Ovary (tissue), 9 donors: Measurements from ENCODE around the gene ISCU. TPM values are rescaled to one million over a fixed set of nuclear protein-coding genes. Genes with fewer than 3 reads are reported as not detected.

ENCODE experiments used
- DNase-seq, 5 donors: peaks; one replicate each; pipeline ENCODE4 v3.0.0-alpha.2; 2019 to 2020
- H3K27ac ChIP-seq, 2 donors: fragments of 200-600 bp; one replicate each; pipeline versions ENCODE4 v1.5.1 to v1.8.0; 2019 to 2022
- H3K27me3 ChIP-seq: fragments of 200-600 bp; one replicate; pipeline ENCODE4 v1.8.0; 2022
- H3K36me3 ChIP-seq: fragments of 200-600 bp; sonication (generic); one replicate; pipeline ENCODE4 v1.5.1; 2019
- H3K4me1 ChIP-seq: one replicate; pipeline ENCODE4 v1.8.1; 2013; ENCODE audit warnings: mild to moderate bottlenecking, moderate library complexity; ENCODE audit not compliant: insufficient read depth
- H3K4me3 ChIP-seq: fragments of 200-600 bp; sonication (generic); one replicate; pipeline ENCODE4 v1.5.1; 2017
- H3K9me3 ChIP-seq, 2 donors: fragments of 200-600 bp in 1 of 2; sonication (generic) in 1 of 2; one replicate each; pipeline versions ENCODE4 v1.5.1 to v1.8.1; 2013 to 2019; ENCODE audit warnings: mild to moderate bottlenecking in 1 of 2, moderate library complexity in 1 of 2
- EP300 ChIP-seq: sonication (generic); formaldehyde crosslinking; IDR thresholded peaks from one replicate; pipeline ENCODE4 v1.6.1; 2017; ENCODE audit warnings: antibody characterized with exemption
- POLR2A ChIP-seq: fragments of 450-650 bp; IDR thresholded peaks from one replicate; pipeline ENCODE4 v1.6.1; 2017; ENCODE audit warnings: antibody characterized with exemption, mild to moderate bottlenecking, moderate library complexity
- WGBS, 3 donors: extraction: QIAGEN DNeasy Blood & Tissue Kit in 1 of 3; methylation state at CpG; one replicate each; pipeline versions ENCODE4 v1.1.5 to v1.1.7; 2013 to 2017; 5-methylcytosine and 5-hydroxymethylcytosine counted together
- intact Hi-C, 4 donors: fragments of 100-400 bp; cut with DNase I; formaldehyde crosslinking; loops; one replicate each; pipeline versions ENCODE4 v1.11.0 to v1.15.1; 2022 to 2023
- polyA plus RNA-seq, 2 donors: library from polyadenylated mRNA; stranded (reverse); fragments of 200-250 nt in 1 of 2; fragments of 350-450 nt in 1 of 2; fragmentation: Illumina TruSeq in 1 of 2; extraction: RNeasy Lipid Tissue Mini Kit (QIAGEN cat#74804) in 1 of 2; gene quantifications; one replicate each; pipeline ENCODE4 v1.2.3, GENCODE V29; 2013 to 2014
- total RNA-seq, 7 donors: library from RNA; depleted of rRNA in 2 of 7; stranded (reverse); fragments of >200 nt in 2 of 7; fragmentation: NEBNext Ultra II Directional in 3 of 7; extraction: Animal tissue kit (Norgen Biotek cat#: 25700) in 3 of 7; gene quantifications; one replicate each; pipeline versions ENCODE4 v1.1.0 to v1.2.4, GENCODE V29; 2016 to 2023
- TF ChIP-seq, protein P1 (sequence below), 3 donors: fragments of 450-650 bp in 2 of 3; fragments of 200-600 bp in 1 of 3; IDR thresholded peaks; one replicate each; pipeline versions ENCODE4 v1.5.1 to v1.8.0; 2016 to 2022; ENCODE audit warnings: antibody characterized with exemption in 3 of 3, mild to moderate bottlenecking in 1 of 3
- donor health status: DM: no; HTN: no; CAD: no; lungs with moderate emphysema.
- donor health status: DM: no; HTN: no; CAD: no.
- donor health status: Bipolar disorder and iron deficiency.
- donor health status: DM: yes; HTN: yes; CAD: no.
- donor health status: DM: no; HTN: no; CAD: no.
- donor health status: DM: yes; HTN: yes; CAD: no.

Gene ISCU
- total and polyA plus RNA-seq, 9 donors = 110 to 298 (median 169) TPM

DNA sequence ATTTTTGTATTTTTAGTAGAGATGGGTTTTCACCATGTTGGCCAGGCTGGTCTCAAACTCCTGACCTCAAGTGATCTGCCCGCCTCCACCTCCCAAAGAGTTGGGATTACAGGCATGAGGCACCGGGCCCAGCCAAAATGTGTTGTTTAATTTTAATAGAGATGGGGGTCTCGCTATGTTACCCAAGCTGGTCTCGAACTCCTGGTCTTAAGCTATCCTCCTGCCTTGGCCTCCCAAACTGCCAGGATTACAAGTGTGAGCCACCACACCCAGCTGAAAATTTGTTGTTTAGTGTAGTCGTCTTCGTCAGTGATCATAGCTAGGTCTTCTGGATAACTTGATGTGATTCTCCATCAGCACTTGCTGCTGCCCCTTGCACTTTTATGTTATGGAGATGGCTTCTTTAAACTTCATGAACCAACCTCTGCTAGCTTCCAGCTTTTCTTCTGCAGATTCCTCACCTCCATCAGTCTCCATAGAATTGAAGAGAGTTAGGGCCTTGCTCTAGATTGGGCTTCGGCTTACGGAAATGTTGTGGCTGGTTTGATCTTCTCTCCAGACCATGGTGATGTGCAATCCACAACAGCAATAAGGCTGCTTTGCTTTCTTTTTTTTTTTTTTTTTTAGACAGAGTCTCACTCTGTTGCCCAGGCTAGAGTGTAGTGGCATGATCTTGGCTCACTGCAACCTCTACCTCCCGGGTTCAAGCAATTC, 13.0 kb downstream of the ISCU start:
- Histone ChIP-seq H3K4me3 (no peak overlapping the region), H3K36me3 (no peaks in the 10 kb centered on the region), H3K27me3 (no peaks in the 10 kb centered on the region), H3K4me1 (no peaks in the 10 kb centered on the region), H3K9me3 (no peaks in the 10 kb centered on the region), H3K27ac (no peak overlapping the region)
- DNase-seq = peak in 1 of 5 donors; percentile 2
- TF ChIP-seq, protein P1, sequence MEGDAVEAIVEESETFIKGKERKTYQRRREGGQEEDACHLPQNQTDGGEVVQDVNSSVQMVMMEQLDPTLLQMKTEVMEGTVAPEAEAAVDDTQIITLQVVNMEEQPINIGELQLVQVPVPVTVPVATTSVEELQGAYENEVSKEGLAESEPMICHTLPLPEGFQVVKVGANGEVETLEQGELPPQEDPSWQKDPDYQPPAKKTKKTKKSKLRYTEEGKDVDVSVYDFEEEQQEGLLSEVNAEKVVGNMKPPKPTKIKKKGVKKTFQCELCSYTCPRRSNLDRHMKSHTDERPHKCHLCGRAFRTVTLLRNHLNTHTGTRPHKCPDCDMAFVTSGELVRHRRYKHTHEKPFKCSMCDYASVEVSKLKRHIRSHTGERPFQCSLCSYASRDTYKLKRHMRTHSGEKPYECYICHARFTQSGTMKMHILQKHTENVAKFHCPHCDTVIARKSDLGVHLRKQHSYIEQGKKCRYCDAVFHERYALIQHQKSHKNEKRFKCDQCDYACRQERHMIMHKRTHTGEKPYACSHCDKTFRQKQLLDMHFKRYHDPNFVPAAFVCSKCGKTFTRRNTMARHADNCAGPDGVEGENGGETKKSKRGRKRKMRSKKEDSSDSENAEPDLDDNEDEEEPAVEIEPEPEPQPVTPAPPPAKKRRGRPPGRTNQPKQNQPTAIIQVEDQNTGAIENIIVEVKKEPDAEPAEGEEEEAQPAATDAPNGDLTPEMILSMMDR (IDR thresholded peaks at IDR 0.05) = no peak
- TF ChIP-seq POLR2A (no peak), EP300 (no peak)
- intact Hi-C loops = loop anchor here in 1 of 4 donors (5.0 kb wide), 1 partner anchor 517 kb away; the partner anchor contains the start of gene ALKBH2
- WGBS, 3 donors = 84 to 94% (median 85%) methylated on average over 9 of the region's 9 CpGs

DNA sequence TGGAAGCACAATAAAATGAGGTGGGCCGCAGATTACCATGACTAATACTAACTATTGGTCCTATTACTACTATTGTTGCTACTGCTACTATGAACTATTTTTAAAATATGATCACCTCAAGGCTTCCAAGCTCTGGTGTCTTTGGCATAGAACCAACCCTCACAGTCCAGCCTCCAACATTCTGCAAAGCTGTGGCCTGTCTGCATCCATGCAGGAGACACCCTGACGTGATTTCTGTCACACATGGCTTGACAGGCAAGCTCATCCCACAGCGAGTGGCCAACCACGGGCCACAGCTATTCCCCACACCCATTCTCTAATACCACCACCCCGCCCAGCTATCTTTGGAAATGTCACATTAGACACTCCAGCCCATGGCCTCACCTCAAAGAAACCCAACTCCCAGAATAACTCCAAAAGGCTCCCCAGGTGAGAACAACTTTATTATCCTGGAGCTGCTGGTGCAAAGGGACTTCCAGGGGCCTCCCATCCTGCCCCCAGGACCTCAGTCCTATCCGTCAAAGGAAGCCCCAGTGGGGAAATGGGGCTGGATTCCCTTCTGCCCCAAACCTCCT, 14.4 kb downstream of the ISCU start:
- no peaks in the 10 kb centered on the region for H3K9me3 ChIP-seq
- 62 to 85% (median 82%) methylated on average over 6 of the region's 6 CpGs for whole genome bisulfite sequencing, 3 donors
- DNase-seq = no peak
- intact Hi-C loops = loop anchor here in 1 of 4 donors (5.0 kb wide), 1 partner anchor 516 kb away; the partner anchor contains the start of gene ALKBH2
- H3K4me1 ChIP-seq = no peaks in the 10 kb centered on the region
- no peak overlapping the region for H3K4me3 ChIP-seq
- H3K27ac ChIP-seq = no peak overlapping the region
- no peaks in the 10 kb centered on the region for H3K36me3 ChIP-seq
- H3K27me3 ChIP-seq = no peaks in the 10 kb centered on the region
- TF ChIP-seq, protein P1 (IDR thresholded peaks at IDR 0.05) = no peak
- TF ChIP-seq EP300 (no peak), POLR2A (no peak)

DNA sequence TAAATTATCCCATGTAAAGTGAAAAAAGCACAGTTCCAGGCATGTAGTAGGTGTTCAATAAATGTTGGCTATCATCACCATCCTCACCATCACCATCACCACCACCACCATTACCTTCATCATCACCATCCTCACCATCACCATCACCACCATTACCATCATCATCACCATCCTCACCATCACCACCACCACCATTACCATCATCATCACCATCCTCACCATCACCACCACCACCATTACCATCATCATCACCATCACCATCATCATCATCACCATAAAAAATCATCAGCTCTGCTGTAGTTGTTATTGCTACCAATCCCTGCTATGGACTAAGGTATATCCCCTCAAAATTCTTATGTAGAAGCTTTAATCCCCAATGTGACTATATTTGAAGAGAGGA, 15.1 kb downstream of the ISCU start:
- no peak overlapping the region for H3K4me3 ChIP-seq
- H3K4me1 ChIP-seq = no peaks in the 10 kb centered on the region
- intact Hi-C loops = loop anchor here in 1 of 4 donors (5.0 kb wide), 1 partner anchor 515 kb away; the partner anchor contains the start of gene ALKBH2
- no peaks in the 10 kb centered on the region for H3K9me3 ChIP-seq
- no peaks in the 10 kb centered on the region for H3K36me3 ChIP-seq
- H3K27me3 ChIP-seq = no peaks in the 10 kb centered on the region
- TF ChIP-seq POLR2A (no peak), EP300 (no peak)
- TF ChIP-seq, protein P1 (IDR thresholded peaks at IDR 0.05) = no peak
- DNase-seq = no peak
- no peak overlapping the region for H3K27ac ChIP-seq

DNA sequence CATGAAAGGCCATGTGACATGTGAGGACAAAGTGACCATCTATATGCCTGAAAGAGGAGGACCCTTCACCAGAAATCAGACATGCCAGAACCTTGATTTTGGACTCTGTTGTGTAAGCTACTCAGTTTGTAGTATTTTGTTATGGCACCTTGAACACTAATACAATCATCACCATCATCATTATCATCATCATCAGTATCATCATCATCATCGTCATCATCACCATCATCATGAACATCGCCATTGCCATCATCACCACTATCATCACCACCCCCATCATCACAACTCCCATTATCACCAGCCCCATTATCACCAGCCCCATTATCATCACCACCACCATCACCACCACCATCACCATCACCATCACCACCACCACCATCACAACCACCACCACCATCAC, 15.9 kb downstream of the ISCU start:
- no peaks in the 10 kb centered on the region for H3K4me1 ChIP-seq
- H3K9me3 ChIP-seq = no peaks in the 10 kb centered on the region
- no peak overlapping the region for H3K27ac ChIP-seq
- DNase-seq = no peak
- intact Hi-C loops = loop anchor here in 1 of 4 donors (5.0 kb wide), 1 partner anchor 514 kb away; the partner anchor contains the start of gene ALKBH2
- H3K36me3 ChIP-seq = no peaks in the 10 kb centered on the region
- 69 to 98% (median 95%) methylated on average over 2 of the region's 2 CpGs for WGBS, 3 donors
- H3K4me3 ChIP-seq = no peak overlapping the region
- TF ChIP-seq EP300 (no peak), POLR2A (no peak)
- TF ChIP-seq, protein P1 (IDR thresholded peaks at IDR 0.05) = no peak
- no peaks in the 10 kb centered on the region for H3K27me3 ChIP-seq
